Activated CD4-positive, alpha-beta T cell treated with anti-CD3 and anti-CD28 coated beads, Interleukin-2, amount 50 U/mL, for 16 hours (primary cell): ENCODE measurements around the gene RRP36.

Source experiments
- DNase-seq: peaks from one replicate; pipeline ENCODE4 v3.0.0-alpha.2; 2020

RRP36 gene

DNA sequence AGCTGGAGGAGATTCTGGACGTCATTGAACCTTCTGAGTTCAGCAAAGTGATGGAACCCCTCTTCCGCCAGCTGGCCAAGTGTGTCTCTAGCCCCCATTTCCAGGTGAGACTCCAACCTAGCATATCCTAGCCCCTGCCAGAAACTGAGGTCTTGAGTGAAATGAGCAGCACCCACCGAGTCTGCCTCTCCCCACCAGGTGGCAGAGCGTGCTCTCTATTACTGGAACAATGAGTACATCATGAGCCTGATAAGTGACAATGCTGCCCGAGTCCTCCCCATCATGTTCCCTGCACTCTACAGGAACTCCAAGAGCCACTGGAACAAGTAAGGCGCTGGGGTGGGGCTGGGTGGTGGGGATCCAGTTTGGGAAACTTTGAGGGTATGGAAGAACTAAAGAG lies 12.3 kb upstream of the RRP36 start:
- DNase-seq, result peak; percentile 35

DNA sequence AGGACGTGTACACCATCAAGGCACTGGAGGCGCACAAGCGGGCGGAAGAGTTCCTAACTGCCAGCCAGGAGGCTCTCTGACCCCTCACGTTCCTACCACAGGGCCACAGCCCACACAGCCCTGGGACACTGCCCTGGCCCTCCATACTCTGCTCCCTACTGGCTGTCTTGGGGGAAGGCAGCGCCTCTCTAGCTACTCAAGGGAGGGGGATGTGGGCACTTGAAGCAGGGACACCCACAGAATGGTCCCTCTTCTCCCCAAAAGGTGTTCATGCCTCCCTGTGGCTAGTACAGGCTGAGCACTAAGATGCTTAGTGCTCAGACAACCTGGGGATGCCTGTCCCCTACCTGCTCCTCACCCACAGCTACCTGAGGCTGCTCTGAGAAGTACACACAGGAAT lies 10.2 kb upstream of the RRP36 start:
- no peak for DNase-seq

GRCh38 chr6:43012364-43012763 lies 9.1 kb upstream of the RRP36 start:
- DNase-seq, result no peak

DNA sequence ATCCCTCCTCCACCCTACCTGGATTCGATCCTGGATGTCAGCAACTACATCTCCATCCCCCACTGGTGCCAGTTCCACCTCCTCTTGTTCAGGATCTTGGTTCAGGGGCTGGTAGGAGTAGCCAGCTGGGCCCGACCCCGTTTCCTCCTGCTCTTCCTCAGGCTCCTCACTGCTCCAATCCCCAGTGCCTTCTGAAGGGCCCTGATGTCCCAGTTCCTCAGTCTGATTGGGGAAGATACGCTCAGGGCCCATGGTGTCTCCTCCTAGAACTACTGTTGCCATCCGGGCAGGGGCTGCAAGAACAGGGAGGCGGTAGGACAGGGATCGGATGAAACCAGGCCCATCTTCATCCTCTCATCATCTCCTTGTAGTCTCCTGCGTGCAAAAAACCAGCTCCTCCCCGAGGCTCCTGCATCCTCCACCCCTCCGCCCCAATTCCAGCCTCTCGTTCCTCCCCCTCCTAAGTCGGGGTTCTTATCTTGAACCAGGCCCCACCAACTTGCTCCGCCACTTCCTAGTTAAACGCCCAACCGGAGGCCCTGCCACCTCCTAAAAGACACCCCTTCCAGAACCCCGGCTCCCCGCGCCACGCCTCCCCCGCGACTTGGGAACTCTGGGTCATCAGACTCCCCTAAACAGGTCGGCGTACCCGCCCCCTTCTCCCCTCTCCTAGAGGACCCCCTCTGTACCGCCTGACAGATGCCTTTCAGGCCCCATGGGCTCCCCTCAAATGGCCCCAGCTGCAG lies 8.2 kb upstream of the RRP36 start:
- DNase-seq, result peak; percentile 7

DNA sequence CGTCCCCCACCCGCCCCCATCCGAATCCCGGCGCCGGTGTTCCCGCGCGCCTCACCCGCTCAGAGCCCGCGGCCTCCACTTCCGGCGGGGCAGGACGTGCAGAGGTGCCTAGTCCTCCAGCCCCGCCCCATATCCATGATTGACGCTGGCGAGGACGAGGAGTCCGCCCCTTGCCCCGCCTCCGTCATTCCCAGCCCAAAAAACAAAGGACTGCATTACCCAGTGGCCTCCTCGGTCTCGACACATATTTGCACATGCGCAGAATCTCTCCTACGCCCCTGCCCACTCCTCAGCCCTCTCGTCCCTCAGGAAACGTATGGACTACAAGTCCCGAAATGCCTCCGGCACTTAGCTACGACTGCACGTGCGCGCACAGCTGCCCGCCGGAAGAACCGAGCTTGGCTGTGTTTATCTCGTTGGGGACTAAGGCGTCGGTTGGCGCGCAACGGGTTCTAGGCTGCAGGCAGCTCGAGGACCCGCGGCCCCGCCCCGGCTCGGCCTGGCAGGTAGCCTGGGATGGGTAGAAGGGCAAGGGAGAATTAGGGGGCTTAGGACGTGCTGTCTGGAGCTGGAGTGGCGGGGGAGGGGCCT lies 7.5 kb upstream of the RRP36 start, which contains the start of the genes KLHDC3 and MEA1:
KLHDC3 (plus strand) TSS at position 407 of the 591 bp plus-strand sequence. CDS start 2,944 bp downstream, outside the sequence.
MEA1 (minus strand) TSS at position 104 of the 591 bp plus-strand sequence. CDS start 133 bp downstream, outside the sequence.
- peak; percentile 100 for DNase-seq

- no peak for DNase-seq
Observed at GRCh38 chr6:43014434-43014909, 7.0 kb upstream of the RRP36 start.

DNA sequence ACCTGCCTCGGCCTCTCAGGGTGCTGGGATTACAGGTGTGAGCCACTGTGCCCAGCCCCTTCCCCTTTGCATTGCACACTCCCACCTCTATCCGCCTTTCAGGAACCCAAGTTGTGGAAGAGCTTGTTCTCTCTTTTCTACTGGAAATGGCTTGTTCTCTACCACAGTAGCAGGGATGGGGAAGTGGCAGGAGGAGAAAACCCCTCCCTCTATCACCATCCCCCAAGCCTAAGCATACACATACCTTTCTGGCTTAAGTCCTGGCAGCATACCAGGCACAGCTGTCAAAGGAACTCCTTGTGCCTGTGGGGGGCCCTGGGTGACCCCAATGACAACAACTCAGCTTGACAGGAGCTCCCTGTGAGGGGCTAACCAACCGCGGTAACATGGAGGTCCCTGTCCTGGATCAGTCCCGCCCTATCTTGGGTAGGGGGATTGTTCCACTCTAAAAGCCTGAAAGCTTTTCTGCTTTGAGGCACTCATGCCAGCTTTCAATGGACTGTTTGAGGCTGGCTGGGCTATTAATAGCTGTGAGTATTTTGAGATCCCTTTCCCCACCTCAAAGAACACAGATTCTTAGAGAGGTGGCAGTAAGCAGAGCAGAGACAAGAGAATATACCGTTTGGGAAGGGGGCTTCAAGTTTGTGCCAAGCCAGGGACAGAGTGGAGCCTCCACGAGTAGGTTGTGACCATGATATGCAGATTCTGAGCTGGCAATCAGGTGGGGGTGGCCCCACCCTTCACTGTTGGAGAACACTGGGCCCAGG lies 5.1 kb upstream of the RRP36 start:
- no peak for DNase-seq

DNA sequence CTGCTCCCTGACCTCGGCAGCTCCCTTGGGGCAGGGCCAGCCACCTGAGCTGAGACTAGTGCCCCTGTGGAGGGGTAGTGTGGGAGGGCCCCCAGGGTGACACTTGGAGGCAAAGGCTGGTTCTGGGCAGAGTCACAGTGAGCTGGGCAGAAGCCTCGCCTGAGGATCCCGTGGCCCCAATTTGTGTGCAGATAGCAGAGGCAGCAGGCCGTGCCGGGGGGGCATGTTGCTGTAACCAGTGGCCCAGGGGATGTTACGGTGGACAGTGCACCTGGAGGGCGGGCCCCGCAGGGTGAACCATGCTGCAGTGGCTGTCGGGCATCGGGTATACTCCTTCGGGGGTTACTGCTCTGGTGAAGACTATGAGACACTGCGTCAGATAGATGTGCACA lies 4.5 kb upstream of the RRP36 start:
- DNase-seq, result no peak

GRCh38 chr6:43019152-43019551 lies 2.3 kb upstream of the RRP36 start:
- no peak for DNase-seq

GRCh38 chr6:43020052-43020705 lies 1.2 kb upstream of the RRP36 start:
- no peak for DNase-seq

DNA sequence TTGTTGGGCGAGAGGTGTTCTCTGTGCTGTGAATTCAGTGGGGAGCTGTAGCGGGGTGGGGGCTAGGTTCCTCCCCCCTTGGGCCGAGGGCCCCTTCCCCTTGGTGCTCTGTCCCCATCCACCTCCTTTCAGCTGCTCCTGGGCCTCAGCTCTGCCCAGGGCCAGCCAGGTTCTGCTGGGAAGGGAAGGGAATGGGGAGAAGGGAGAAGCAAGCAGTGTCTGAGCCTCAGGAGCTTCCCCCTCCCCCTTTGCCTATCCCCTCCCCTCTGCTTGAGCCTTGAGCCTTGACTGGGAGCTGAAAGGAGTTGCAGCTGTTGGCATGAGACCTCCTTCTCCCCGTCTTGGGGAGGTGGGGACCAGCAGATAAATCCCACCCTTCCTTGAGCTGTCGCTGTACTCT lies 576 bp upstream of the RRP36 start:
- DNase-seq, result no peak

- peak; percentile 48 for DNase-seq
Observed at GRCh38 chr6:43024436-43024835, 3.0 kb downstream of the RRP36 start.

DNA sequence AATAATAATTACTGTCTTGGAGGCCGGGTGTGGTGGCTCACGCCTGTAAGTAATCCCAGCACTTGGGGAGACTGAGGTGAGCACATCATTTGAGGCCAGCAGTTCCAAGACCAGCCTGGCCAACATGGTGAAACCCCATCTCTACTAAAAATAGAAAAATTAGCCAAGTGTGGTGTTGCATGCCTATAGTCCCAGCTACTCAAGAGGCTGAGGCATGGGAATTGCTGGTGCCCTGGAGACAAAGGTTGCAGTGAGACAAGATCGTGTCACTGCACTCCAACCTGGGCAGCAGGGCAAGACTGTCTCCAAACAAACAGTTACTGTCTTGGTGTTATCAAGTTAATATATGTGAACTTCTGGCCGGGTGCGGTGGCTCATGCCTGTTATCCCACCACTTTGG lies 4.9 kb downstream of the RRP36 start:
- DNase-seq, result no peak

DNA sequence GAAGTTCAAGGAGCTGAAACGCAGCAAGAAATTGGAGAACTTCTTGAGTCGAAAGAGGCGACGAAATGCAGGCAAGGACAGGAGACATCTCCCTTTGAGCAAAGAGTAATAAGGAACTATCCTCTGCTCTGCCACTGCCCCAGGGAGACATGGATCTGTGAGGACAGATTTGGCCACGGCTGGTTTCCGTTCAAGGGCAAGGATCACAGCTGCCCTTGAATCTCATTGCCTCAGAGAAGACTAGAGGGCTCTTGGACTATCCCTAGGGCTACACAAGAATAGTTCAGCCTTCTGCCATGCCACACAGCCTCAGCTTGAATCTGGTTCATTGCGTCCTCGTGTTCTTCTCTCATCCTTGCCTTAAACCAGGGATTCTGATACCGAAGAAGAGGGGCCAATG lies 7.7 kb downstream of the RRP36 start:
- DNase-seq, result no peak

DNA sequence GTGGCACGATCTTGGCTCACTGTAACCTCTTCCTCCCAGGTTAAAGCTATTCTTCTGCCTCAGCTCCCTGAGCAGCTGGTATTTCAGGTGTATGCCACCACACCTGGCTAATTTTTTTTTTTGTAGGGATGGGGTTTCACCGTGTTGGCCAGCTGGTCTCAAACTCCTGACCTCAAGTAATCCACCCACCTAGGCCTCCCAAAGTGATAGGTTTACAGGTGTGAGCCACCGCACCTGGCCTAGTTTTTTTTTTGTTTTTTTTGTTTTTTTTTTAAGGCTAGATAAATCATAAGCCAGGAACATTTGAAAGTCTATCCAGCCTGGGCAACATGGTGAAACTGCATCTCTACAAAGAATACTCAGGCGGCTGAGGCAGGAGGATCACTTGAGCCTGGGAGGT lies 10.9 kb downstream of the RRP36 start:
- no peak for DNase-seq

- DNase-seq, result no peak
Observed at GRCh38 chr6:43033496-43034189, 12.2 kb downstream of the RRP36 start.

GRCh38 chr6:43034190-43034525 lies 12.7 kb downstream of the RRP36 start:
- DNase-seq, result no peak

GRCh38 chr6:43035495-43036194 lies 14.2 kb downstream of the RRP36 start:
- no peak for DNase-seq

- no peak for DNase-seq
Observed at GRCh38 chr6:43036712-43037111, 15.3 kb downstream of the RRP36 start.

DNA sequence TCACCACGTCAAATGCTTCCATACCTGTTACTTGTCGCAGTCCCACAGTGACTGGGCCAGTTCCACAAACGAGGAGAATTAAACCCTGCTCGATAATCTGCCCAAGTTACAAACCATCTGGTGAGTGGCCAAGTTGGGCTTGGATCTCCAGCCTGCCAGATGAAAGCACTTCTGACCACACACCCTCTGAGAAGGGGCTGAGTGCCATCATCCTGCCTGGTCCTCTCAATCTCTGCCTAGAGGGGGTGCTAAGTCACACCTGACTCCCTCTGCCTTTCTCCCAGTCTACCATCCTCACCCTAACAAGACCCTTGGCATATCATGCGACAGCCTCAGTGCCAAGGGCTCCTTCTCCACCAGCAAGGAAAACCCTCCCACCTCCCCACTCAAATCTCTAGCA lies 15.8 kb downstream of the RRP36 start:
- DNase-seq, result no peak

- no peak for DNase-seq
Observed at GRCh38 chr6:43037706-43038105, 16.3 kb downstream of the RRP36 start.

DNA sequence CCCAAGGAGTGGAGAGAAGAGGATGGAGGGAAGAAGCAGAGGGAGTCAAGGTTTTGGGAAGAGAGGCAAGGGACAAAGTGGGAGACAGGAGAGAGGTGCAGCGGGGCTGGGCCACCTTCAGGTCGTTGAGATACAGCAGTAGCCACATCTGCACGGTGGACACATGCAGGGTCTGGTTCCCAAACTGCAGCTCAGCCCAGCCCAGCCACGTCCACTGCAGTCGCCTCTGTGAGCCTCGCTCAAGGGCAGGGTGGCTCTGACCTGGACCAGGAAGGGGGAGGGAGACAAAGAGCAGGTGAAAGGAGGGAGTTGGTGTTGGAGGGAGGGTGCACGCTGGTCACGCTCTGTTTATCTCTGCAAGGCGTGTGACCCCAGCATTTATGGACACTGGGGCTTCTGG lies 17.3 kb downstream of the RRP36 start:
- no peak for DNase-seq
